Measurements from ENCODE around the gene MAST4.
"Not testable (repeated sequence)": the region's sequence is repeated elsewhere in the genome, so short reads cannot be mapped to it uniquely, and the experiment has no call there.

Gene MAST4

DNA sequence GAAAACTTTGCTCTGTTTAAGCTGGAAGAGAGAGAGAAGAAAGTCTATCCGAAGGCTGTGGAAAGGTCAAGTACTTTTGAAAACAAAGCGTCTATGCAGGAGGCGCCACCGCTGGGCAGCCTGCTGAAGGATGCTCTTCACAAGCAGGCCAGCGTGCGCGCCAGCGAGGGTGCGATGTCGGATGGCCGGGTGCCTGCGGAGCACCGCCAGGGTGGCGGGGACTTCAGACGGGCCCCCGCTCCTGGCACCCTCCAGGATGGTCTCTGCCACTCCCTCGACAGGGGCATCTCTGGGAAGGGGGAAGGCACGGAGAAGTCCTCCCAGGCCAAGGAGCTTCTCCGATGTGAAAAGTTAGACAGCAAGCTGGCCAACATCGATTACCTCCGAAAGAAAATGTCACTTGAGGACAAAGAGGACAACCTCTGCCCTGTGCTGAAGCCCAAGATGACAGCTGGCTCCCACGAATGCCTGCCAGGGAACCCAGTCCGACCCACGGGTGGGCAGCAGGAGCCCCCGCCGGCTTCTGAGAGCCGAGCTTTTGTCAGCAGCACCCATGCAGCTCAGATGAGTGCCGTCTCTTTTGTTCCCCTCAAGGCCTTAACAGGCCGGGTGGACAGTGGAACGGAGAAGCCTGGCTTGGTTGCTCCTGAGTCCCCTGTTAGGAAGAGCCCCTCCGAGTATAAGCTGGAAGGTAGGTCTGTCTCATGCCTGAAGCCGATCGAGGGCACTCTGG is 567.8 kb downstream of the MAST4 start:
- DNase-seq (ENCODE audit: low spot score), result no peak

DNA sequence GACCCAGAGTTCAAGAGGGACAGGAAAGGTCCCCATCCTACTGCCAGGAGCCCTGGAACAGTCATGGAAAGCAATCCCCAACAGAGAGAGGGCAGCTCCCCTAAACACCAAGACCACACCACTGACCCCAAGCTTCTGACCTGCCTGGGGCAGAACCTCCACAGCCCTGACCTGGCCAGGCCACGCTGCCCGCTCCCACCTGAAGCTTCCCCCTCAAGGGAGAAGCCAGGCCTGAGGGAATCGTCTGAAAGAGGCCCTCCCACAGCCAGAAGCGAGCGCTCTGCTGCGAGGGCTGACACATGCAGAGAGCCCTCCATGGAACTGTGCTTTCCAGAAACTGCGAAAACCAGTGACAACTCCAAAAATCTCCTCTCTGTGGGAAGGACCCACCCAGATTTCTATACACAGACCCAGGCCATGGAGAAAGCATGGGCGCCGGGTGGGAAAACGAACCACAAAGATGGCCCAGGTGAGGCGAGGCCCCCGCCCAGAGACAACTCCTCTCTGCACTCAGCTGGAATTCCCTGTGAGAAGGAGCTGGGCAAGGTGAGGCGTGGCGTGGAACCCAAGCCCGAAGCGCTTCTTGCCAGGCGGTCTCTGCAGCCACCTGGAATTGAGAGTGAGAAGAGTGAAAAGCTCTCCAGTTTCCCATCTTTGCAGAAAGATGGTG is 568.8 kb downstream of the MAST4 start:
- DNase-seq (ENCODE audit: low spot score), result no peak

DNA sequence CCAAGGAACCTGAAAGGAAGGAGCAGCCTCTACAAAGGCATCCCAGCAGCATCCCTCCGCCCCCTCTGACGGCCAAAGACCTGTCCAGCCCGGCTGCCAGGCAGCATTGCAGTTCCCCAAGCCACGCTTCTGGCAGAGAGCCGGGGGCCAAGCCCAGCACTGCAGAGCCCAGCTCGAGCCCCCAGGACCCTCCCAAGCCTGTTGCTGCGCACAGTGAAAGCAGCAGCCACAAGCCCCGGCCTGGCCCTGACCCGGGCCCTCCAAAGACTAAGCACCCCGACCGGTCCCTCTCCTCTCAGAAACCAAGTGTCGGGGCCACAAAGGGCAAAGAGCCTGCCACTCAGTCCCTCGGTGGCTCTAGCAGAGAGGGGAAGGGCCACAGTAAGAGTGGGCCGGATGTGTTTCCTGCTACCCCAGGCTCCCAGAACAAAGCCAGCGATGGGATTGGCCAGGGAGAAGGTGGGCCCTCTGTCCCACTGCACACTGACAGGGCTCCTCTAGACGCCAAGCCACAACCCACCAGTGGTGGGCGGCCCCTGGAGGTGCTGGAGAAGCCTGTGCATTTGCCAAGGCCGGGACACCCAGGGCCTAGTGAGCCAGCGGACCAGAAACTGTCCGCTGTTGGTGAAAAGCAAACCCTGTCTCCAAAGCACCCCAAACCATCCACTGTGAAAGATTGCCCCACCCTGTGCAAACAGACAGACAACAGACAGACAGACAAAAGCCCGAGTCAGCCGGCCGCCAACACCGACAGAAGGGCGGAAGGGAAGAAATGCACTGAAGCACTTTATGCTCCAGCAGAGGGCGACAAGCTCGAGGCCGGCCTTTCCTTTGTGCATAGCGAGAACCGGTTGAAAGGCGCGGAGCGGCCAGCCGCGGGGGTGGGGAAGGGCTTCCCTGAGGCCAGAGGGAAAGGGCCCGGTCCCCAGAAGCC is 569.6 kb downstream of the MAST4 start:
- peak; percentile 85 for DNase-seq (ENCODE audit: low spot score)

DNA sequence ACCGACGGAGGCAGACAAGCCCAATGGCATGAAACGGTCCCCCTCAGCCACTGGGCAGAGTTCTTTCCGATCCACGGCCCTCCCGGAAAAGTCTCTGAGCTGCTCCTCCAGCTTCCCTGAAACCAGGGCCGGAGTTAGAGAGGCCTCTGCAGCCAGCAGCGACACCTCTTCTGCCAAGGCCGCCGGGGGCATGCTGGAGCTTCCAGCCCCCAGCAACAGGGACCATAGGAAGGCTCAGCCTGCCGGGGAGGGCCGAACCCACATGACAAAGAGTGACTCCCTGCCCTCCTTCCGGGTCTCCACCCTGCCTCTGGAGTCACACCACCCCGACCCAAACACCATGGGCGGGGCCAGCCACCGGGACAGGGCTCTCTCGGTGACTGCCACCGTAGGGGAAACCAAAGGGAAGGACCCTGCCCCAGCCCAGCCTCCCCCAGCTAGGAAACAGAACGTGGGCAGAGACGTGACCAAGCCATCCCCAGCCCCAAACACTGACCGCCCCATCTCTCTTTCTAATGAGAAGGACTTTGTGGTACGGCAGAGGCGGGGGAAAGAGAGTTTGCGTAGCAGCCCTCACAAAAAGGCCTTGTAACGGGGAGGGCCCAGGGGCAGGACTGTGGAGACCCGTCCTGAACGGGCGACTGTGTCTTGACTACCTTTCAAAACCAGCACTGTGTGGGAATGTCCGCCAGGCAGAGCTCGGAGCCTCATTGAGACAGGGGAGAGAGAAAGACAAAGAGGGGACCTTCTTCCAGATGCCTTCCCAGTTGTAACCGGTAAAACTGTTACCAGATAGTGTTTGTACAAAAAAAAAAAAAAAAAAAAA is 570.5 kb downstream of the MAST4 start:
- peak; percentile 42 for DNase-seq (ENCODE audit: low spot score)

DNA sequence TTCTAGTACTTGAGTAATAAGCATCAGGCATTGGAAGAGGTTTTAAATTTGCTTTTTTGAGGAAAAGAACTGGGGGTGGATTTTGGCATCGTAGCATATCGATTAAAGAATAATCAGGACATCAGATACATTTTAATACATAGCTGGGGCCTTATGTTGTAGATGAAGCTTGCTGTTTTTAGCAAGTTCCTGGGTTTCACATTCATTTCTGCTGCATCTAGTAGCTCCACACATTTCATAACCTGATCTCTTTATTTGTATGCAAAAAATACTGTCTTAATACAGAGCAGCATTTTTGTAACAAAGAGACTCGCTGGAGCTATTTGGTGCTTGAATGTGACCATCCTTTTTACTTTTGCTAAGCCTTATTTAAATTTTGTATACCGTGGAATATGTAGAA is 571.9 kb downstream of the MAST4 start:
- DNase-seq (ENCODE audit: low spot score), result no peak

DNA sequence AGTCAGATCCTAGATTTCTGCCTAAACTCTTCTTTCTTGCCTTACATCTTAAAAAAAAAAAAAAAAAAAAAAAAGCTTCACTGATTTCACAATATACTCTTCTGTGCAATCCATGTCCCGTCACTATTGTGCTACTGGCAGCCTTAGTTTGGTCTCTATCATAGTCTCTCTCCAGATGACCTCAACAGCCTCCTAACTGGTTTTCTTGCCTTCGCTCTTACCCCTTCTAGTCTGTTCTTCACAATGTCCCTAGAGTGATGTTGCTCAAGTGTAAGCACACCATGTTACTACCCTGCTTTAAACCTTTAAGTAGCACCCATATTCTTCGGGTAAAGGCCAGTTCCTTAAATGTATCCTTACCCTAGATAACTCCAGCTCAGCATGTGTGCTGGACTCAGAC is 574.6 kb downstream of the MAST4 start:
- DNase-seq (ENCODE audit: low spot score), result no peak

DNA sequence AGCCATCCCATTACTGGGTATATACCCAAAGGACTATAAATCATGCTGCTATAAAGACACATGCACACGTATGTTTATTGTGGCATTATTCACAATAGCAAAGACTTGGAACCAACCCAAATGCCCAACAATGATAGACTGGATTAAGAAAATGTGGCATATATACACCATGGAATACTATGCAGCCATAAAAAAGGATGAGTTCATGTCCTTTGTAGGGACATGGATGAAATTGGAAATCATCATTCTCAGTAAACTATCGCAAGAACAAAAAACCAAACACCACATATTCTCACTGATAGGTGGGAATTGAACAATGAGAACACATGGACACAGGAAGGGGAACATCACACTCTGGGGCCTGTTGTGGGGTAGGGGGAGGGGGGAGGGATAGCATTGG is 577.2 kb downstream of the MAST4 start:
- DNase-seq (ENCODE audit: low spot score), result not testable (repeated sequence)

DNA sequence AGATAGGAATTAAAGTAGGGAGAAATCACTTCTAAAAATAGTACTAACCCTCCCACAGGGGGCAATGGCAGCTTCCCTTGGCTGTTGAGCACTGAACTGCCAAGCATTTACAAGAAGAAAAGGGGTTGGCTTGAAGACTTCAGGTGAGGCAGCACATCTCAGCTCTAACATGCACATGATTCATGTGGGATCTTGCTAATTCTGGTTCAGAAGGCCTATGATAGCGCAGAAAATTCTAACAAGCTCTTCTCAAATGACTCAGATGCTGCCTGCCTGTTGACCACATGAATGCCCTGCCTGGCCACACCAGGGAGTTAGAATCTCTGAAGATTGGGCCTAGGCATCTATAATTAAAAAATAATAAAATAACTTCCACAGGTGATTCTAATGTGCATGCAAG is 577.8 kb downstream of the MAST4 start:
- no peak for DNase-seq (ENCODE audit: low spot score)

DNA sequence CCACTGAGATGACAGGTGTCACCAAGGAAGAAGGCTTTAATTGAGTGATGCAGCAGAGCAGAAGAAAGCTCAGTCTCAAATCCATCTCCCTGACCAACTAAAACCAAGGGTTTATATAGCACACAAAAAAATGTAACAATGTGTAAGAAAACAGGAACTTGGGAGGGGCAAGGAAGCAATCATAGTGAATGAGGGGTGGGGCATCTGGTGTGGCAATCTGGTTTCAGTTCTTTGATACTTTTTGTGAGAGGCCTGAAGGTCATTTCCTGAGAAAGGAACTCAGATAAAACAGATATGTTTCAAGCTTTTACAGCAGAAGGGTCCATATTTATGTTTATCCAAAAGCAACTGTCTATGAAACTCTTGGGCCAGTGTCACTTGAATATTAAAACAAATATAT is 580.7 kb downstream of the MAST4 start:
- no peak for DNase-seq (ENCODE audit: low spot score)

DNA sequence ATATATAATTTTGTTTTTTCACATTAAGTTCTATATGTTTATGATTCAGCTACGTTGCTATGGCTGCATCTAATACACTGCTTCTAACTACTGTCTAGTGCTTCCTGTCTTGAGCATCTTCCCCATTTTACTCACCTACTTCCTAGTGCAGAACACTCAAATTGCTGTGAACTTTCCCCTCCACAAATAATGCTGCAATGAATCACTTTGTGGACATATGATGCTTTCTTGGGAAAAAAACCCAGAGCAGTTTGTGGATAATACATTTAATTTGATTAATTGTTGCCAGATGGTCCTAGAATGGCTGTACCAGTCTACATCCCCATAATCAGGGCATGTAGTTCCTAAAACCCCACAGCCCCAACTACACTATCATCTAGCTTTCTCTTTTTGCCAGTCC is 581.9 kb downstream of the MAST4 start:
- no peak for DNase-seq (ENCODE audit: low spot score)

DNA sequence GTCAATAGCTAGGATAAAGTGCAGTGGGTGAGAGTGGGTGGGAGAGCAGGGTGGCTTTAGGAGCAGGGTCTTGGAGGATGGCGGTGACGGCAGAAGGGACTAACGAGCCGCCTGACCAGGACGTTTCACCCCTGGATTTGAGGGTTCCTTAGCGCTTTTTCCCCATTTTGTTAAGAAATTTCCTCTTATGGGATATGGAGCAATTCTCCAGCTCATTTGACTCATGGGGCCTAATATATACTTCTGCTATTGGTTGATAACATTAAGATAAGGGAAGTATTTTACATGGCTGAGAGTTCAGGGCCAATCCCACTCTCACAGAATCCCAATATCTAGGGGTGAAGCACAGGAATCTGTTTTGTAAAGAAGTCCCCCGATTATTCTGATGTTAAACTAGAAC is 582.8 kb downstream of the MAST4 start:
- DNase-seq (ENCODE audit: low spot score), result no peak

DNA sequence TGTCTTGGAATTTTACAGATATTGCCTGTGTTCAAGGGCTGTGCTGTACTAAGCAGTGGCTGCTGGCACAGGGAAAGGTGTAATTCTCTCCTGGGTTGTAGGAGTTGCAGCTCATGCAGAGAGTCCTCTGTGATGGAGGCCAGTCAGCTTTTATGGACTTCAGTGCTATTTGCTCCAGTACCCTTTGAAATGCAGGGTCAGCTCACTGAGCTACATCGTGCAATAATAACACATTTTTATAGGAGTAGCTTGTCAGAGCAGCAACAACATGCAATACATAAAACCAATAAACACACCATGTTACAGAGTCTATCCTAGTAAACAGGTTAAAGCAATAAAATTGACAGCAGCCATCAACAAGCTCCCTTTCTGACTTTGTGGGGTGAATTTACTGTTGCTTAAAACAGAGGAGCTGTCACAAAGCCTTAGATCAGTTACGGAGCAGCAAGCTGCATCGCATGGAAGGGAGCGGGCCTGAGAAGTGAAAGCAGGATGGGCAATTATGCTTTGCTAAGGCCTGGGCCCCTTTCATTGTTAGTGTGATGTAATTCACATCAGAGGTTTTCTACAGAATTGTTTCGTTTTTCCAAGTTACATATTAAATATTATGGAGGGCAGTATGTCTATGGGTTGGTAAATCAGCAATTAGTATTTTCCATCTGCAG is 583.6 kb downstream of the MAST4 start:
- no peak for DNase-seq (ENCODE audit: low spot score)

DNA sequence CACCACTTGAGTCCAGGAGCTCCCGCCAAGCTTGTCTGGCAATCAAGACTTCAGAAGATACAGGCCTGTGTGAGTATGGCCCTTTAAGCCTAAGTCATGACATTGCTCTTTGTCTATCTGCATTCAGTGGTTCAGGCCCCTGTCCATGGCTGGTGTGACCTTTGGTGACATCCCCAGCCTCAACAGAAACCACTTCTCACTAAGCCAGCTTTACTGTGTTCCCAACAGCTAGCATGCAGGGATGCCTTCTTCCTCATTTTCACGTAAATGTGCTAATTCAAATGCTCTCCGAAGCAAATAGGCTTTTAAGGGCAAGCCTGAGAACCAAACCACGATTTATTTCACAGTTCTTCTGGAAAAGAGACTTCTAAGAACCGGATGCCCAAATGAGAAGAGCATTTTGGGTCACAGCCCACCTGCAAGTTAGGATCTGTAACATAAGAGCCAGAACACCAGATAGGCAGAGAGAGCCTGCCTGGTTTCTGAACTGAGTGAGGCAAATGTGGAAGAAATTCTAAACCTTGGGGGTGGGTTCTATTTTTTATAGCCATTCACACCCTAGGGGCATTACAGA is 585.5 kb downstream of the MAST4 start:
- no peak for DNase-seq (ENCODE audit: low spot score)

DNA sequence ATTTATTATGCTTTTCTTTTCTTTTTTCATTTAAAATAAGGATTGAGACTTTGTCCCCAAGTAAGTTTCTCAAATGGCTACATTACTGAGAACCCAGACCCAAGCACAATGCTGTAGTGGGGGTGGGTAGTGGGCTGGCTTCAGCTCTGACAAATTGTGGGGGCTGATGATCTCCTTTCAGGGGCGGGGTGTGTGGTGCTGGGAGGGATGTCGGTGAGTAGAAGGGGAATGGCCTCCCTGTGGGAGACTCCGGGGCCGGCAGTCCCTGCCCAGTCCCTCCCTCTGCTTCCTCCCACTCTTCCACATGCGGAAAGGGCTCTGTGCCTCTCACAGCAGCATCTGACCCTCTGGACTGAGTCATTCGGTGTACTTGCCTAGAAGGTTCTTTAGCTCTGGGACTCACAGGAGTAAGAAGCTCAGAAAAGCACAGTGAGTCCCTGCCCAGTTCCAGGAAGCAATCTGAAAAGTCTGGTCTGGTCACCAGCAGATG is 586.2 kb downstream of the MAST4 start:
- peak; percentile 83 for DNase-seq (ENCODE audit: low spot score)

DNA sequence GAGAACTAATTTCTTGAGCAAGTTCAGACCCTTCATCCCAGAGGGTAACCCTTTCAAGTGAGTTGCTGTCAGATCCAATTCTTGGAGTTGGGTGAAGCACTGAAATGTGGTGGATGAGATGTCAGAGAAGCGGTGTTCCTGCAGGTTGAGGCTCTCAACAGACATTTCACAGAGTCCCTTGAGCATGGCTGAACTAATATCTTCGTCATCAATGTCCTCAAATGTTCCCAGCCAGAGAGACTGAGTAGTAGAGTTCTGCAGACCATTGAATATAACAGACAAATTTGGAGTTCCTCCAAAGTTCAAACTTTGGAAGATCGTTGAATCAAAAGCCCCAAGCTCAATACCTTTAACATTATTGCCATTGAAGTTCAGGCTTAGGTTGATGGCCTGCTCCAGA is 587.7 kb downstream of the MAST4 start:
- DNase-seq (ENCODE audit: low spot score), result no peak

DNA sequence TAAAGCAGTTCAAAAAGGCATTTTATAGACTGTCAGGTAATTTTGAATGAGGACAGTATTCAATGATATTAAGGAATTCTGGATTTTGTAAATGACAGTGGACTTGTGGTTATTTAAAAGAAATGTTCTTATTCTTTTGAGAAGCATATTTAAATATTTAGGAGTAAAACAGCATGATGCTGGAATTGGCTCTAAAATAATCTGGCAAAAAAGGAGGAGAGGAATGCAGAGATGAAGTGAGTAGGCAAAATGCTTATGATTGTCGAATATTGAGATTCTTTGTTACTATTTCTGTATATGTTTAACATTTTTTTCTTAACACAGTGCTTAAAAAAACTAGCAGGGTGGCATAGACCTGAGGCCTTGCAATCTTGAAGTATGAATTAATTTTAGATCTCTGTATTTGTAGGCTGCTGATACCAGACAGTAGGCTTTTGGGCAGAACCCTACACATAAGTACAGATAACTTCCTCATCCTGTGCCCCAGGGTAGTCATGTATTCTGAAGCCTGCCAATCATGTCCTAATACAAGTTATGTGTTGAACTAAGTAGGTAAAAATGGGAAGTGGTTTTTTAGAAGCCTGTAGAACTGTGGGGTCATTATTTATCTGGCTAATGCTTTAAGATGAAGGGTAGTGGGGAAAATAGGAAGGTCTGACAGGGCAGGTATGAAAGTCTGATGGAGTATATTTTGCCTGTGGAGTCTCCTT is 591.0 kb downstream of the MAST4 start:
- no peak for DNase-seq (ENCODE audit: low spot score)

DNA sequence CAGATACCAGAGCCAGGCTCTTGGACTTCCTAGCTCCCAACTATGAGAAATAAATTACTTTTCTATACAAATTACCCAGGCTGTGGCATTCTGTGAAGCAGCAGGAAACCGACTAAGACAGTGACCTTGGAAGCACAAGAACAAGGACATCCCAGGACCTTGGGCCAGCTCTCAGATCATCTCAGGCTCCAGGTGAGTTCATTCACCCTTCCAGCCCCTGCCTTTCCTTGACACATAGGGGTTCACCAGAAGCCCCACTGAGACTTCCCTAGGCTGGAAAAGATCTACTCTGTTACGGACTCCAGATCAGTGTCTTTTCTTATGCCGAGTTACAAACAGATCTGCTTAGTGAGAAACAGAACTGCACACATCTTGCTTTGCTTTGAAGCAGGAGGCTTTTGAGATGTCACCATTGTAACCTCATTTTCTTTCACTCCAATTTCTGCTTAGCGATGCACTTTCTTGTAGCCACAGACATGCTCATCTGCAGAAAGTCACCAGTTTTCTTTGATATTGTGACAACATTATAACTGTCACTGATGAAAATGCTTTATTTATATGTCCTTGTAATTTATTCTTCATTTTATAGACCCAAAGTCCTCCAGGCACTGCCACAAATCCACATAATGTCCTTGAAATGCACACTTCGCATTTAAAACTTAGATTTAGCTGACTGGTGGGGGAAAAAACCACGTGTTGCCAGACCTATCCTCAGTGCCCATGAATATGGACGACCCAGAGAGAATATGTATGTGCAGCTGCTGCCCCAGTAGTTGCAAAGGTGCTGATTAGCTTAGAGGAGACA is 592.3 kb downstream of the MAST4 start:
- DNase-seq (ENCODE audit: low spot score), result no peak

DNA sequence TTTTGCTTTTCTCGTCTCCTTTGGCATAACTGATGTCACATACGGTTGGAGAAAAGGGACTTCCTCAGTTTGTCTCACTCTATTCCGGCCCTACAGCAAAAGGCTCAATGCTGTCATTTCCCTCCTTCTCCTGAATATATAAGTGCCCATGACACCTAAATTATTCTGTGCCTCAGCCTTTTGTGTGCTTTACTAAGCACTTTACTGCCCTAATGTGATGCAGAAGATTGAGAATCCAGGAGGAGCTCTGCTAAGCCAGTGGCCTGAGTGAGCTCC is 592.8 kb downstream of the MAST4 start:
- no peak for DNase-seq (ENCODE audit: low spot score)

DNA sequence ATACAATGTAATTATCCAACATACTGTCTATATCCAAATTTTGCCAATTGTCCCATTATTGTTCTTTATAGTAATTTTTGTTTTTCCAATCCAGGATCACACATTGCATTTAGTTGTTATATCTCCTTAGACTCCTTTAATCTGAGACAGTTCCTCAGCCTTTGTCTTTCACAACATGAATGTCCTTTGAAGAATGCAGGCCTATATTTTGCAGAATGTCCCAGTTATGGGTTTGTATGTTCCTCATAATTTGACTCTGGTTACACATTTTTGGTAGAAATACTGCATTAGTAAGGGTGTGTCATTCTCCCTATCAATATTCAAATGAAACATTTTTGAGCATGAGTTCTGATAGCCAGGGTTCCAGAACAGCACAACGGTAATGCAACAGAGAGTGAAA is 593.7 kb downstream of the MAST4 start:
- DNase-seq (ENCODE audit: low spot score), result no peak

DNA sequence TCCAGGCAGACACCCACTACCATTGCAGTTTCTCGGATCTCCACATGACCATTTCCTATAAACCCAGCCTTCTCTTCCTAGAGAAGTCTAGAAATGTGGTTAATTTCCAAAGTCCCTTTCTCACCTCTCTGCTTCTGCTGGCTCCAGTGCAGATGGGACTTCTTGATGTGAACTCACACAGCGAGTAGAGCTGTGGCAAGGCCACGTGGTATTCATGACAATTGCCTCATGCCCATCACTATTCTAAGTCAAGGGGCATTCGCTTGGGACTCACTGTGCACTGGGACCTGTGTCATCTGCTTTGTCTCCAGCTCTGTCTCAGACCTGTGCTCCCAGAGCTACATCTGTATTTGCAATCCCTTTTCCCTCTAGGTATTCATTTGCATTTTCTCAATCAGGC is 594.2 kb downstream of the MAST4 start:
- no peak for DNase-seq (ENCODE audit: low spot score)

Data from AG20443 (cell line).